ENCODE measurements around the gene NME1. TPM values are rescaled to one million over a fixed set of nuclear protein-coding genes. Genes with fewer than 3 reads are reported as not detected.
"Not testable (repeated sequence)": the region's sequence is repeated elsewhere in the genome, so short reads cannot be mapped to it uniquely, and the experiment has no call there.

Gene NME1
- 68.4 TPM for polyA plus RNA-seq

DNA sequence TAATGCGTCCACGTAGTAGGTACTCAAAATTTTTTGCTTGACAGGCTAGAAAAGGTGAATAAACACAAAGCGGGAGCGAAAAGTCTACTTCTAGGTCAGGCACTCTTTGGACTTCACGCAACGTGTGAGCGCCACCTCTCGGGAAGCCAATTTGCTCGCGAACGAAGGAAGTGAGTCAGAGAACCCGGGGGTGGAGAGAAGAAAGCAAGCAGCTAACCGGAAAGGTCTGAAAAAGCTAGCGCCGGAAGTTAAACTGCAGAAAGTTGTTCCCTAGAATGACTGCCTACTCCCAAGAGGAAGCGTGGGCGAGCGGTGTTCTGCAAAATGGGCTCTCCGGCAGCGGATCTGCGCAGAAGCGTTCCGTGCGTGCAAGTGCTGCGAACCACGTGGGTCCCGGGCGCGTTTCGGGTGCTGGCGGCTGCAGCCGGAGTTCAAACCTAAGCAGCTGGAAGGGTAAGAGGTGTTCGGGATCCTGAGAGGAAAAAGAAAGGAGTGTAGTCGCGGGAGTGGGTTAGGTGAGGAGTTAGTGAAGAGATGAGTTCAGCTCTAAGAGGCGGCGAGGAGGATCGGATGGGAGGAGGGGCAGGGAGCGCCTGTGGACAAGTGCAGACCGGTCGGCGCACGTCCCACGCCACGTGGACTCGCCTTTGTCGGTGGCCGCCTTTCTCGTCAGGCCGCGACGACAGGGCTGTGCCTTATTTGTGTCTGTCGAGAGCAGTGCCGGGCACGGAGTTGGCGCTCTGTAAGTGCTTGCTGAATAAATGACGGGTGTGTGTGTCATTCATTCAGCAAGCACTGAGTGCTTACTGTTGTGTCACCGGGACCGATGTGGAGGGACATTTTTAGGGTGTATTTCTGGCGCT is at the start of gene NME1:
Gene NME1, plus strand, starts transcription at position 350 of the 863 bp plus-strand sequence. CDS start 2,096 bp downstream, outside the sequence.
- Mint-ChIP-seq H3K27ac (no peak within 1 kb of the TSS), H3K9me3 (peaks cover 0 to 2% (median 0%) of the 10 kb centered on the region in 3 donors), H3K27me3 (no peaks in the 10 kb centered on the region), H3K4me1 (peaks cover 0 to 6% (median 6%) of the 10 kb centered on the region in 3 donors), H3K36me3 (no peaks in the 10 kb centered on the region), H3K4me3 (no peak within 1 kb of the TSS)

DNA sequence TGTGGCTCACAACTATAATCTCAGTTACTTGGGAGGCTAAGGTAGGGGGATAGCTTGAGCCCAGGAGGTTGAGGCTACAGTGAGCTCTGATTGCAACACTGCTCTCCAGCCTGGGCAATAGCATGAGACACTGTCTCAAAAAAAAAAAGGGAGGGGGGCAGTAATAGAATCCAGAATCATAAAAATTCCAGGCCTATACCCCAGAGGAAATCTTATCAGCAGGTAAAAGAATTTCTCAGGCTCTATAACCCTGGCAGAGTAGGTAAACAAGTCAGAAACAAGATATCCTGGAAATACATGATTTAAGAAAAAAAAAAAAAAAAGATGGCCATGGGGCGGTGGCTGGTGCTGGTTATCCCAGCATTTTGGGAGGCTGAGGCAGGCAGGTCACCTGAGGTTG is 45.6 kb upstream of the NME1 start:
- Mint-ChIP-seq H3K9me3 (no peaks in the 10 kb centered on the region), H3K4me3 (peak overlapping the region in 1 of 4 donors; percentile 60), H3K36me3 (peaks cover 11% of the 10 kb centered on the region), H3K27me3 (no peaks in the 10 kb centered on the region), H3K4me1 (peaks cover 5 to 12% (median 11%) of the 10 kb centered on the region in 3 donors), H3K27ac (no peak overlapping the region)

DNA sequence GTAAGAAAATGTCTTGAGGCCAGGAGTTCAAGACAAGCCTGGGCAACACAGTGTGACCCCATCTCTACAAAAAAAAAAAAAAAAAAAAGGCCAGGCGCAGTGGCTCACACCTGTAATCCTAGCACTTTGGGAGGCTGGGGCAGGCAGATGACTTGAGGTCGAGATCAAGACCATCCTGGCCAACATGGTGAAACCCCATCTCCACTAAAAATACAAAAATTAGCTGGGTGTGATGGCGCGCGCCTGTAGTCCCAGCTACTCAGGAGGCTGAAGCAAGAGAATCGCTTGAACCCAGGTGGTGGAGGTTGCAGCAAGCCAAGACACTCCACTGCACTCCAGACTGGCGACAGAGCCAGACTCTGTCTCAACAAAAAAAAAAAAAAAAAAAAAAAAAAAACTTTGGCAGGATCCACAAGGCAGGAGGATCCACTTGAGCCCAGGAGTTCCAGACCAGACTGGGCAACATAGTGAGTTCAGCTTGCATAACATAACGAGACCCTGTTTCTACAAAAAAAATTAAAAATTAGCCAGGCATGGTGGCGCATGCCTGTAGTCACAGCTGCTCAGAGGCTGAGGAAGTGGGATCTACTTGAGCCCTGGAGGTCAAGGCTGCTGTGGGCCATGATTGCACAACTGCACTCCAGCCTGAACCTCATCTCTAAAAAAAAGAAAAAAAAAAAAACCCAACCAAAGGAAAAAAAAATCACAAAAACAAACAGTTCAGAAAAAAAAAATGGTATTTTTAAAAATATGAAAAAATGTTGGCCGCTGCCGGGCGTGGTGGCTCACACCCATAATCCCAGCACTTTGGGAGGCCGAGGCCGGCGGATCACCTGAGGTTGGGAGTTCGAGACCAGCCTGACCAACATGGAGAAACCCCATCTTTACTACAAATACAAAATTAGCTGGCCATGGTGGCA is 40.8 kb upstream of the NME1 start:
- not testable (repeated sequence) for H3K27me3 Mint-ChIP-seq, H3K9me3 Mint-ChIP-seq, H3K4me3 Mint-ChIP-seq, H3K36me3 Mint-ChIP-seq
- peaks cover 5 to 15% (median 12%) of the 10 kb centered on the region in 3 donors for H3K4me1 Mint-ChIP-seq
- H3K27ac Mint-ChIP-seq: peak overlapping the region in 1 of 3 donors; percentile 57

DNA sequence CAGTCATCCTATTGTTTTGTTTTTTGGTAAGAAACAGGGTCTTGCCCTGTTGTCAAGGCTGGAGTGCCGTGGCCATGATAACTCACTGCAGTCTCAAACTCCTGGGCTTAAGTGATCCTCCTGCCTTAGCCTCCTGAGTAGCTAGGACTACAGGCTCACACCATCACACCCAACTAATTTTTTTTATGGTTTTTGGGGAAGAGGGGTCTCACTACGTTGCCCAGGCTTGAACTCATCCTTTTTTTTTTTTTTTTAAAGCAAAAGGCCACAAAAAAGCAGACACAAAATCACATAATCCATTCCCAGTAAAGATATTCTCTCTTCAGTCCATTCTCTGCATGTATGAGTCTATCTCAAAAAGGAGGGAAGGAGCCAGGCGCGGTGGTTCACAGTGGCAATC is 38.2 kb upstream of the NME1 start:
- H3K36me3 Mint-ChIP-seq: peaks cover 5% of the 10 kb centered on the region
- peaks cover 2% of the 10 kb centered on the region for H3K27me3 Mint-ChIP-seq
- no peak overlapping the region for H3K27ac Mint-ChIP-seq
- H3K4me3 Mint-ChIP-seq: no peak overlapping the region
- peaks cover 23 to 31% (median 29%) of the 10 kb centered on the region in 3 donors for H3K4me1 Mint-ChIP-seq
- H3K9me3 Mint-ChIP-seq: no peaks in the 10 kb centered on the region

DNA sequence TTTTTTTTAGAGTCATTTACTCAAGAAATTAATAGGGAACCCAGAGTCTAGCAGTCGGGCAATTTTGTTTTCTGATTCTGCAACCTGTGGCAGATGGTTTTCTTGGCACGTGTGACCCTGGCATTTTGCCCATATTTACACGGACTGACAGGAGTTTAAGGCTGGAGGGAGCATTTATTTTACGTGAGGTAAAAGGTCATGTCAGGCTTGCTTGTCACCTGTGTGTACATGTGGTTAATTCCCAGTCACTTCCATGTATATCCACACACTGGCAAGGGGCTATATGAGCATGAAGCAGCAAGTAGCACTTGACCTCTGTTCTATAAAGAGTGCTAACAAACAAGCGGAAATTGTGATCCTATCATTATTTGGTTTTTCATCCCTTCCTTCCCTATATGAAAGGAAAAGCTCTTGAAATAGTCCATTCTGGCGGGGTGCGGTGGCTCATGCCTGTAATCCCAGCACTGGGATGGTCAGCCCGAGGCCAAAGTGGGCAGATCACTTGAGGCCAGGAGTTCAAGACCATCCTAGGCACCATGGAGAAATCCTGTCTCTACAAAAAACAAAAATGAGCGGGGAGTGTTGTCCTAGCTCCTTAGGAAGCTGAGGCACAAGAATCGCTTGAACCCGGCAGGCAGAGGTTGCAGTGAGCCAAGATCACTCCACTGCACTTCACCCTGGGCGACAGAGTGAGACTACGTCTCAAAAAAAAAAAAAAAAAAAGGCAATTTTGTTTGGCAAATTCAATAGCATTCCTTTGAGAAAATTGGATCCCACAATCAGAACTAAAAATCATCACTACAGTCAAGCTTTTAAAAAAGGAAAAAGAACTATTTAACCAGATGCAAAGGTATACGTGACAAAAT is 34.8 kb upstream of the NME1 start:
- H3K27me3 Mint-ChIP-seq: peaks cover 3% of the 10 kb centered on the region
- peaks cover 36 to 42% (median 41%) of the 10 kb centered on the region in 3 donors for H3K4me1 Mint-ChIP-seq
- peaks cover 2% of the 10 kb centered on the region for H3K36me3 Mint-ChIP-seq
- peak overlapping the region in 2 of 3 donors; percentile 93 to 100 for H3K27ac Mint-ChIP-seq
- H3K9me3 Mint-ChIP-seq: no peaks in the 10 kb centered on the region
- peak overlapping the region in 3 of 4 donors; percentile 97 to 100 (median 97) for H3K4me3 Mint-ChIP-seq

DNA sequence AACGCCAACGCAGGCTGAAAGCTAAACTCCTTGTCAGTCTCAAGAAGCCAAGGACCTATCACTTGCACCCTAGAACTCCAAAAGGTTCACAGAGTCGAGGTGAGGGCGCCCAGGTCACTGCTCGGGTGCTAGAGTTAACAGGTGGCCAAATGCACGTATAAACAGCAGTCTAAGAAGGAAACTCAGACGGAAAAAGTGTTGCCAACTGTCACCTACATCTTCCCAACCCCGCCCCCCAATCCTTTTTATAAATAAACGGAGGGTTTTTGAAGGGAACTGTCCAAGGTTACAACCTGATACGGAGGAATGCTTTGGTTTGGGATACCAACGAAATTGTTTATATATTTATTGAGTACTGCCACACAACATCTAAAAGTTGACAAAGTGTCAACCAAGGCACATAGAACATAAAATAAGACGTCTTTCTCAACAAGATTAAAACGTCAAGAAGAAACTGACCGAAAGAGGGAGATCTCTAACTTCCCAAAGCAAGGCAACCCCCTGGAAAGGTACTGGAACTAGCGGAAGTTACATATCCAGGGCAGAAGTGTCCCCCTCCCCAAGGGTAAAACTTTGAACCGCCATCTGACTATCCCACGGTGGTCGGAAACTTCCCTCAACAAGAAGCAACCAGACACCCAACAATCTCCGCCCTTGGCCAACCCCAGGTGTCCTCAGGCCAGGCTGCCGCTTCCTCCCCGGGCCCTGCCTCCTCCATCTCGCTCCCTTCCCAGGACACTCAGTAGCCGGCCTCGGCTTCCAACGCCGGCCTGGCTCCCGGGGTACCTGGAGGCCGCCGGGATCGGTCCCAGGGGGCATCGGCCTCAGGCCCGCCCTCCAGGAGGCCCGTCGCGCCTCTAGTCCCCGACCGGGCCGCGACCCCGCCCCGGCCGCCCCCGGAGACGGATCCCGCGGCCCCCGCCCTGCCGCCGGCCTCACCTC is 33.7 kb upstream of the NME1 start:
- H3K27me3 Mint-ChIP-seq: peaks cover 3% of the 10 kb centered on the region
- peaks cover 36 to 42% (median 41%) of the 10 kb centered on the region in 3 donors for H3K4me1 Mint-ChIP-seq
- H3K4me3 Mint-ChIP-seq: peak overlapping the region; percentile 91 to 100 (median 97)
- no peaks in the 10 kb centered on the region for H3K9me3 Mint-ChIP-seq
- peaks cover 2% of the 10 kb centered on the region for H3K36me3 Mint-ChIP-seq
- H3K27ac Mint-ChIP-seq: peak overlapping the region; percentile 88 to 100 (median 99)

DNA sequence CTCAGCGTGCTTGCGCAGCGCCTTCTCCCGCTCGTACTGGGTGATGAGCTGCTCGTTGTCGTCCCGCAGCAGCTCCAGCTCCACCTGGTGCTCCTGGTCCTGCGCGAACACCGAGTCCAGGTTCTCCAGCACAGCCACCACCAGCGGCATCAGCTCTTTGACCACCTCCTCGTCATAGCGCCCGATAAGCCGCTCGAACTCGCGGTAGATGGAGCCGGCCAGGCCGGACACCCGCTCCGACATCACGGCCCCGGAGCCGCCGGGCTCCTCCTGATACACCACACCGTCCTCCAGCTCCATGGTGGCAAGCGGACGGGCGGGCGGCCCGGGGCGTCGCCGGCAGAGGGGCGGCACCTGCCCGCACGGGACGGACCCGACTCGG is 33.0 kb upstream of the NME1 start:
- no peaks in the 10 kb centered on the region for H3K9me3 Mint-ChIP-seq
- peaks cover 3% of the 10 kb centered on the region for H3K27me3 Mint-ChIP-seq
- peaks cover 36 to 41% (median 40%) of the 10 kb centered on the region in 3 donors for H3K4me1 Mint-ChIP-seq
- peaks cover 2% of the 10 kb centered on the region for H3K36me3 Mint-ChIP-seq
- peak overlapping the region; percentile 91 to 100 (median 97) for H3K4me3 Mint-ChIP-seq
- H3K27ac Mint-ChIP-seq: peak overlapping the region; percentile 86 to 100 (median 99)

DNA sequence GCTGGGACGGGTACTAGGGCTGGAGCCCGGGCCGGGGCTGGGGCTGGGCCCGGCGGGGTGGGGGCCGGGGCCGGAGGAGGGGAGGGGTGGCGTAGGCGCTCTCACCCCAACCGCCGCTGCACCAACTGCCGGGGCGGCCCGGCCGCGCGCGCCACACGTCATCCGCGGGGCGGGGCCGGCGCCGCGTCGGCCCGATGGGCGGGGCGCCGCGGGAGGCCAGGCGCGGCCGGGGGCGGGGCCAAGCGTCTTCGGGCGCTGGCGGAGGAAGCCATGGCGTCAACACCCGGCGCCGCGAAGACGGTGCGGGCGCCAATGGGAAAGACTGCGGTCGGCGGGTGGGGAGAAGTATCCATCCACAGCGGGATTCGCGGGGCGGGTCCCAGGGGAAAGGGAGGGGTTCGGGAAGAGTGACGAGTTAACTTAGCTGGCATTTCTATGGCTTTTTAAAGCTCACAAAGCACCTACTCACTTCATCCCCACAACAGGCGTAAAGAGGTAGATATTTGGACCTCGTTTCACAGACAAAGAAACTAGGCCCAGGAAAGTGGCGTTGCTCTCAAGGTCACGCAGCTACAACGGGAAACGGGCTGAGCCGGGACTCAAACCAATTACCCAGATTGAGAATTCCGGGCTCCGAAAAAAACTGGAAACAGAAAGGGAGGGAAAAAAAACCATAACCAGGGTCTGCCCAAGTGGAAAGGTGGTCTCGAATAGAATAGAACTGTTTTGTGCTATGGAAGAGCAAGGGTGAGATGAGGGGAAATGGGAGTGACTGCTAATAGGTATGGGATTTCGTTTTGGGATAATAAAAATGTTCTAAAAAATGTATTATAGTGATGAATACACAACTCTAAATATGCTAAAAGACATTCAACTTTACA is 32.4 kb upstream of the NME1 start, which contains the start of gene SPAG9:
Gene SPAG9, minus strand, starts transcription at position 130 of the 881 bp plus-strand sequence. CDS start 212 bp downstream, outside the sequence.
- Mint-ChIP-seq H3K36me3 (peaks cover 2% of the 10 kb centered on the region), H3K27ac (peak within 1 kb of the TSS; percentile 99 to 100 (median 99)), H3K4me3 (peak within 1 kb of the TSS; percentile 98 to 100 (median 98)), H3K4me1 (peaks cover 33 to 41% (median 37%) of the 10 kb centered on the region in 3 donors), H3K27me3 (peaks cover 3% of the 10 kb centered on the region), H3K9me3 (no peaks in the 10 kb centered on the region)

DNA sequence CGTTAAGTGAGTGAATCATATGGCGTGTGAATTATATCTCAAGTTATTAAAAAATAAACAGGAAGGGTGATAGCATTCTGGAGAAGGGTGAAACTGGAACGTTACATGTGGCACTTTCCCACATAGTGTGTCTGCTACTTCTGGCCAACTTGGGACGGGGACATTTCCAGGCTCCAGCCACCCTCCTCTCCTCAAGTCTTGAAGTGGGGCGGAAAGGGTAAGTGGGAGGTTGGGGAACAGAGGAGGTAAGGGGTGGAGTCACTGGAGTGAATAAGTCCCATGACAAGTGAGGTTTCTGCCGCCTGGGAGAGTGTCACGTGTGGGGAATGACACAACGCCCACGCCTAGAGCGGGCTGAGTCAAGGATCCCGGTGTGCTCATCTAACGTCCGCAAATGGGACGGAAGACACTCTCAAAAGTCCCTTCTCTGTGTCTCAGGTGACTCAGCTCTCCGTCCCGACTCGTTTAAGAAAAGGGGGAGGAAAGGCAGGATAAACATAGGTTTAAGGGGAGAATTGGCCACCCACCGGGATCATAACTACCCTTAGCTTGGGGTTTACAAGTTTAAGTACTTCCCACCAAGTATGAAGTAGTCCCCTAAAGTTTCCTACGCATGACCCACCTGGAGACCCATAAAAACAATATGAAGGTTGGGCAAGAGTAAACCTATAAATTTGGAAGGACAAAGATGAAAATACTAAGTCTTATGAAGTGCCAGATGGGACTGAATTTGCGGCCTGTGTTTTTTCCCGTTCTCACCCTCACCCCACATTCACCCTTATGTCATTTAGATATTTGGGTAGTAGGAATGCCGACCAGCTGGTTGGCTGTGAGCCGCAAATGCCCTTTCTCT is 31.5 kb upstream of the NME1 start:
- H3K27ac Mint-ChIP-seq: peak overlapping the region; percentile 99 to 100 (median 99)
- H3K4me1 Mint-ChIP-seq: peaks cover 30 to 38% (median 34%) of the 10 kb centered on the region in 3 donors
- H3K9me3 Mint-ChIP-seq: no peaks in the 10 kb centered on the region
- H3K36me3 Mint-ChIP-seq: peaks cover 2% of the 10 kb centered on the region
- H3K27me3 Mint-ChIP-seq: peaks cover 3% of the 10 kb centered on the region
- H3K4me3 Mint-ChIP-seq: peak overlapping the region; percentile 98 to 100 (median 98)

DNA sequence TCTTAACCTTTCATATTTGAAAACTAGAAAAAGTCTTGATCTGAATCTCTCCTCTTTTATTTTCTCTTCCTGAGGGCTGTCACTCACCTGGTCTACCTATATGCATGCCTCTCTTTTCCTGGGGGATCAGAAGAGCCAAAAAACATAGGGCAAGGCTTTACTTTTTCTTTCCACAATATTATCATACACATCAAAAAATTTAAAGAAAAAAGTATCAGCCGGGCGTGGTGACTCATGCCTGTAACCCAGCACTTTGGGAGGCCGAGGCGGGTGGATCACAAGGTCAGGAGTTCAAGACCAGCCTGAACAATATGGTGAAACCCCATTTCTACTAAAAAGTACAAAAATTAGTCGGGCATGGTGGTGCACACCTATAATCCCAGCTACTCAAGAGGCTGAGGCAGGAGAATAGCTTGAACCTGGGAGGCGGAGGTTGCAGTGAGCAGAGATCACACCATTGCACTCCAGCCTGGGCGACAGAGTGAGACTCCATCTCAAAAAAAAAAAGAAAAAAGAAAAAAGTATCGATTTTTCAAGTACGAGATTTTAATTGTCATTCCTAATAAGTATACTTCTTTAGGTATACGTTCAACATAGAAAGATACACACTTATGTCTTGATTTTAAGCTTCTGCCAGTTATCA is 30.8 kb upstream of the NME1 start:
- H3K4me1 Mint-ChIP-seq: peaks cover 27 to 36% (median 31%) of the 10 kb centered on the region in 3 donors
- not testable (repeated sequence) for H3K27me3 Mint-ChIP-seq, H3K9me3 Mint-ChIP-seq, H3K36me3 Mint-ChIP-seq
- peak overlapping the region in 2 of 3 donors; percentile 99 to 100 for H3K27ac Mint-ChIP-seq
- H3K4me3 Mint-ChIP-seq: peak overlapping the region in 3 of 4 donors; percentile 20 to 100 (median 99)

DNA sequence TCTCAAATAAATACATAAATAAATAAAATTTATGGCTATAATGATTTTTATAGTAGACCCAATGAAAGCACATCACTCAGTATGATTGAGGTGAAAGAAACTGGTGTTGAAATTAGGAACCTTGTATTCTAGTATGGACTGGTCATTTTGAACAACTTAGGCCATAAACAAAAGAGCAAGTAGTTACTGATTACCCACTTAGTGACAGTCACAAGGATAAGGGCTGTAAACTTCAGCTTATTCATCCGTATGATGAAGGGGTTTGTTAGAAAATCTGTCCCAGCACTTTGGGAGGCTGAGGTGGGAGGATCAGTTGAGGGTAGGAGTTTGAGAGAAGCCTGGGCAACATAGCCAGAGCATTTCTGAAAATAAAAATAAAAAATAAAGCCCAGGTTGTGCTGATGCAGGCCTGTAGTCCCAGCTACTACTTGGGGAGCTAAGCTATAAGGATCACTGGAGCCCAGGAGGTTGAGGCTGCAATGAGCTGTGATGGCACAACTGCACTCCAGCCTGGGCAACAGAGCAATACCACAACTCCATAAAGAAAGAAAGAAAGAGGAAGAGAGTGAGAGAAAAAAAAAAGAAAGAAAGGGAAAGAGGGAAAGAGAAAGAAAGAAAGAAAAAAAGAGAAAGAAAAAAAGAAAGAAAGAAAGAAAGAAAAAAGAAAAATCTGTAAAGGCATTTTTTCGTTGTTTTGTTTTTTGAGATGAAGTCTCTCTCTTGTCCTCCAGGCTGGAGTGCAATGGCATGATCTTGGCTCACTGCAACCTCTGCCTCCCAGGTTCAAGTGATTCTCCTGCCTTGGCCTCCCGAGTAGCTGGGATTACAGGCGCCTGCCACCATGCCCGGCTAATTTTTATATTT is 28.5 kb upstream of the NME1 start:
- Mint-ChIP-seq H3K4me1 (peaks cover 10 to 19% (median 14%) of the 10 kb centered on the region in 3 donors), H3K4me3 (no peak overlapping the region), H3K27me3 (peaks cover 2% of the 10 kb centered on the region), H3K27ac (no peak overlapping the region), H3K36me3 (no peaks in the 10 kb centered on the region), H3K9me3 (no peaks in the 10 kb centered on the region)
